ENCODE data around the gene C12orf42.

Gene C12orf42

DNA sequence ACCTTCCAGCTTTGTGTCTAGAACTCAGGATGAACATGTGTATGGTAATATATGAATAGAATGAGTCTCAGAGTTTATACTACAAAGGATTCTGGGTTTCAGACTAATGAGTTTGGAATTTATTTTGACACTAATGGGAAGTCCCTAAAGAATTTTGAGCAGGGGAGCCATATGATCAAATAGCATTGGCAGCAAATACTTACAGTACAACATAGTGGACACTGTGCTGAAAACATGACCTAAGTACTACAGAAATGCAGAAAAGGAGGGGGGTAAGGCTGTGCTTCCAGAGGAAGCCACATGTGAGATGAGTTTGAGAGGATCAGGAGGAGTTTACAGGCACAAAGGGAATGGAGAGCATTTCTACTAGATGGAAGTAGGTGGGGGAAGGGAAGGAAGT, 225.8 kb downstream of the C12orf42 start:
- no peak for DNase-seq (ENCODE audit: low read depth in 2 of 2)

DNA sequence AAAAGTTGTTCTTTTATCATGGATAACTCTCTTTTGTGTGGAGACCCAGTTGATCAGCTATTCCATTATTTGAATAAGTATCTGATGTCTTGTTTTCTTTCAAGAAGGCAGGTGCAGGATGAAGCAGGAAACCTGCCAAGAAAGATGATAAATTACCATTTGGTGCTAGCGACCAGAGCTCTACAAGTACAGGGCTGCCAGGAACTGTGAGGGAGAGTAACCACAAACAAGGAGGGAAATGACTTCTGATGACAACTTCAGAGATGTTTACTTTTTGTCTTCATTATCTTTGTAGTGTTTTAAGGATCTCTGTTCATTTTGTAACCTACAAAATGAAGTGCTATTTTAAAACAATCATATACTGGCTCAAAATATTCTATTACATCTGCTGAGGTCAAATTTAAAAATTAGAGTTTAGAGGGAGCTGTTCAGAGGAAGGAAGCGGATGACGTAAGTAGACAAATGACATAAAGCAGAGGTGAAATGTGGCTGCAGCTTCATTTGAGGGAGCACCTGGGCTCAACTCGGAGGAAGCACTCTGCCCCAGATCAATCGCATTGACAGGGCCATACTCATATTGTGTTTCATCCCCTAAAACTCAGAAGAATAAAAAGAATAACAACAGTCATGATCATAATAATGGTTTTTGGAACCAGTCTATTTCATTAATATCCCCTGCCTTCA, 226.8 kb downstream of the C12orf42 start:
- DNase-seq (ENCODE audit: low read depth in 2 of 2) = no peak

DNA sequence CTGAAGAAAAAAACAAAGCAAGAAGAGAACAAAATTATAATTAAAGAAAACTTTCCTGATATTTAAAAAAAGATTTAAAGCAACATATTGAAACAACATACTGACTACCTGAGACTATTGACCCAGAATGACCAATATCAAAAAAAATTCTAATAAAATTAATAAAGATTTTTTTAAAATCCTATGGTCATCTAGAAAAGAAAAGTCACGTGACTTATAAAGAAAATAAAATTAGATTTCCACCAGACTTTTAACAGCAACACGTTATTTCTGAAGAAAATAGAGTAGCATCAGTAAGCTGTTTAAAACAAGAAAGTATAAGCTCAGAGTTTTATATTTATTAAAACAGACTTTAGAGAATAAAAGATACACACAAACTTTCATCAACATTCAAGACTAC, 238.0 kb downstream of the C12orf42 start:
- no peak for DNase-seq (ENCODE audit: low read depth in 2 of 2)

All from stimulated activated CD4-positive, alpha-beta T cell treated with anti-CD3 and anti-CD28 coated beads, Interleukin-1b, Interleukin-23, amount 100 ng/mL, for 1 hour (primary cell).